ENCODE results near the gene HRAS.

DNA sequence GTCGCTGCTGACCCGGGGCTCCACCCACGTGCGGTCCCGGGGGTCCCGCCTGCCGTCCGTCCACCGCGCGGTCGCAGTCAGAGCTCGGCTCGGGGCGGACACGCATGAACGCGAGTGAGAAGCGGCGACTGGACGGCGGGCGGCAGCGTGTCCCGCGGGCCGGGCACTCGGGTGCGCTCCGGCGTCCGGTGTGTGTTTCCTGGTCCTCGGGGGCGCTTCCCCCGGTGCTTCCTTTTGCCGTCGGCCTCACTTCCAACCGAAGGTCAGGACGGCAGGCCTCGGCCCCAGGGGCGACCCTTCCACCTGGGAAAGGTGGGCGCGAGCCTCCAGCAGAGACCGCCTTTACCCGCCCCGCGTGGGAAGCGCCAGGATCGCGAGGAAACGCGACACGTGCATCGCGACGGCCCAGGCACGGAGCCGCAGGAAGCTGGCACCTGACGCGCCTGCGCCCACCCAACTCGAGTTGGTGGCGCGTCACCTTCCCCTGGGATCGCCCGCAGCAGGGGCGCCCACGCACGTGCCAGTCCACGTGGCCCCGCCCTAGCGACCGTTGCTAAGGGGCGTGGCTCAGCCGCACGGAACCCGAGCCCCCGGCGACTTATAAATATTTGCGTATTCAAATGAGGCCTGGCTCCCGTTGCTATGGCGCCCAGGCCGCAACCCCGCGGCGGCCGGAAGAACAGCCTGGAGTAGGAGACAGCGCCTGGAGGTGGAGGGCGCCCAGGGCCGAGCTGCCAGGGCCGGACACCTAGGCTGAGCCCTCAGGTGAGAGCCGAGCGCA is 1.7 kb upstream of the HRAS start, which contains the start of gene LRRC56:
- no peak for TF ChIP-seq HNRNPLL (IDR thresholded peaks at IDR 0.05; ENCODE audit: low read depth, low read length, poor library complexity, severe bottlenecking)
- TF ChIP-seq ZSCAN20 (CRISPR knock-in tag; IDR thresholded peaks at IDR 0.05; ENCODE audit: borderline replicate concordance), result no peak
- TF ChIP-seq MBD4 (IDR thresholded peaks at IDR 0.05; ENCODE audit: borderline replicate concordance, low read length), result no peak
- TF ChIP-seq ZZZ3 (CRISPR knock-in tag; IDR thresholded peaks at IDR 0.05; ENCODE audit: borderline replicate concordance), result no peak
- no peak for TF ChIP-seq PHB2 (IDR thresholded peaks at IDR 0.05; ENCODE audit: partially characterized antibody)
- TF ChIP-seq ZFP36 (IDR thresholded peaks at IDR 0.05; ENCODE audit: borderline replicate concordance, low read depth, low read length, partially characterized antibody), result no peak
- no peak for TF ChIP-seq HNRNPK (IDR thresholded peaks at IDR 0.05; ENCODE audit: low read depth, low read length, poor library complexity, severe bottlenecking)
- no peak for TF ChIP-seq ZFP41 (CRISPR knock-in tag; IDR thresholded peaks at IDR 0.05; ENCODE audit: borderline replicate concordance)
